GM12864 (cell line): ENCODE data around the gene DNAH9.

Experiments
- DNase-seq: peaks from one replicate; pipeline ENCODE4 v3.0.0-alpha.2; 2011; ENCODE audit warnings: low read depth
- H3K4me3 ChIP-seq: 2 replicates; pipeline ENCODE4 v1.5.1; 2011; ENCODE audit warnings: mild to moderate bottlenecking, low read depth, low read length, control low read depth
- CTCF ChIP-seq: IDR thresholded peaks from 2 replicates; pipeline ENCODE4 v1.5.1; 2011; ENCODE audit warnings: low read depth, mild to moderate bottlenecking, moderate library complexity, low read length, control low read depth, inconsistent platforms; ENCODE audit errors: missing control alignments

Gene DNAH9

GRCh38 chr17:11645426-11645825 lies 47.2 kb downstream of the DNAH9 start:
- no peak for TF ChIP-seq CTCF
- DNase-seq = no peak
- no peak overlapping the region for H3K4me3 ChIP-seq

GRCh38 chr17:11651089-11651488 lies 52.8 kb downstream of the DNAH9 start:
- no peak overlapping the region for H3K4me3 ChIP-seq
- no peak for TF ChIP-seq CTCF
- DNase-seq = no peak

GRCh38 chr17:11668618-11669017 lies 70.3 kb downstream of the DNAH9 start:
- no peak for DNase-seq
- no peak overlapping the region for H3K4me3 ChIP-seq
- TF ChIP-seq CTCF = no peak

GRCh38 chr17:11671126-11671525 lies 72.9 kb downstream of the DNAH9 start:
- TF ChIP-seq CTCF = no peak
- no peak overlapping the region for H3K4me3 ChIP-seq
- no peak for DNase-seq

- DNase-seq = no peak
- no peak for TF ChIP-seq CTCF
- H3K4me3 ChIP-seq = no peak overlapping the region
Measured at GRCh38 chr17:11682646-11683045, 84.4 kb downstream of the DNAH9 start.

- no peak overlapping the region for H3K4me3 ChIP-seq
Measured at GRCh38 chr17:11690681-11691080, 92.4 kb downstream of the DNAH9 start.

More at GRCh38 chr17:11690681-11691080, 92.4 kb downstream of the DNAH9 start:
- no peak for TF ChIP-seq CTCF
- DNase-seq = no peak
